Hepatocyte (in vitro differentiated cells): ENCODE results near the gene JAK1. TPM values are rescaled to one million over a fixed set of nuclear protein-coding genes. Genes with fewer than 3 reads are reported as not detected.

Experiments used
- DNase-seq: peaks from one replicate; pipeline ENCODE4 v3.0.0-alpha.2; 2016; ENCODE audit warnings: low spot score
- H2AFZ ChIP-seq: fragments of 200-600 bp; sonication (generic); 2 replicates; pipeline ENCODE4 v1.6.0; 2016; ENCODE audit warnings: antibody characterized with exemption, mild to moderate bottlenecking
- H3K27ac ChIP-seq: fragments of 200-600 bp; sonication (generic); 2 replicates; pipeline ENCODE4 v1.5.1; 2016; ENCODE audit warnings: mild to moderate bottlenecking
- H3K27me3 ChIP-seq: fragments of 200-600 bp; sonication (generic); 2 replicates; pipeline ENCODE4 v1.6.1; 2016
- H3K36me3 ChIP-seq: fragments of 200-600 bp; sonication (generic); replicated peaks from 2 replicates; pipeline ENCODE4 v1.5.1; 2016; ENCODE audit warnings: low read depth; ENCODE audit not compliant: insufficient read depth
- H3K4me1 ChIP-seq: fragments of 200-600 bp; sonication (generic); 2 replicates; pipeline ENCODE4 v1.5.1; 2016; ENCODE audit warnings: mild to moderate bottlenecking, moderate library complexity; ENCODE audit not compliant: insufficient read depth
- H3K4me2 ChIP-seq: fragments of 200-600 bp; sonication (generic); 2 replicates; pipeline ENCODE4 v1.6.0; 2016
- H3K4me3 ChIP-seq: fragments of 200-600 bp; sonication (generic); 2 replicates; pipeline ENCODE4 v1.5.1; 2016; ENCODE audit warnings: mild to moderate bottlenecking
- H3K79me2 ChIP-seq: fragments of 200-600 bp; sonication (generic); 2 replicates; pipeline ENCODE4 v1.6.0; 2017; ENCODE audit warnings: mild to moderate bottlenecking
- H3K9me2 ChIP-seq: fragments of 200-600 bp; sonication (generic); replicated peaks from 2 replicates; pipeline ENCODE4 v1.6.0; 2017; ENCODE audit warnings: mild to moderate bottlenecking; ENCODE audit not compliant: insufficient read depth
- H3K9me3 ChIP-seq: fragments of 200-600 bp; sonication (generic); 2 replicates; pipeline ENCODE4 v1.5.1; 2016; ENCODE audit warnings: low read depth, mild to moderate bottlenecking
- H4K20me1 ChIP-seq: fragments of 200-600 bp; sonication (generic); 2 replicates; pipeline ENCODE4 v1.6.0; 2016; ENCODE audit warnings: mild to moderate bottlenecking; ENCODE audit not compliant: insufficient read depth, poor library complexity, severe bottlenecking
- CTCF ChIP-seq: fragments of 200-600 bp; sonication (generic); IDR thresholded peaks from 2 replicates; pipeline ENCODE4 v1.5.1; 2016; ENCODE audit warnings: antibody characterized with exemption, mild to moderate bottlenecking; ENCODE audit not compliant: poor library complexity
- EZH2 ChIP-seq: fragments of 200-600 bp; sonication (generic); IDR thresholded peaks from 2 replicates; pipeline ENCODE4 v1.6.1; 2016; ENCODE audit warnings: antibody characterized with exemption, mild to moderate bottlenecking, borderline replicate concordance
- EZH2phosphoT487 ChIP-seq: fragments of 200-600 bp; sonication (generic); IDR thresholded peaks from one replicate; pipeline ENCODE4 v1.6.1; 2018; ENCODE audit warnings: antibody characterized with exemption, mild to moderate bottlenecking, low read depth, moderate library complexity; ENCODE audit not compliant: unreplicated experiment, severe bottlenecking
- WGBS: methylation state at CpG from one replicate; pipeline ENCODE4 v1.1.6; 2016; ENCODE audit warnings: low lambda C conversion rate; ENCODE audit errors: missing lambda C conversion rate; 5-methylcytosine and 5-hydroxymethylcytosine counted together
- polyA plus RNA-seq: library from polyadenylated mRNA; unstranded; fragments of >200 nt; fragmentation: Nextera tagmentation; extraction: Ambion mirVana; gene quantifications from 2 replicates; pipeline ENCODE4 v1.2.1, GENCODE V29; 2016
- total RNA-seq: library from RNA; depleted of rRNA; stranded (reverse); fragments of >200 nt; gene quantifications from 2 replicates; pipeline ENCODE4 v1.2.3, GENCODE V29; 2014

Gene JAK1
- total and polyA plus RNA-seq, 2 experiments from 2014 or later, result 60.2 to 102 TPM

GRCh38 chr1:64850846-64851245 lies 115.5 kb downstream of the JAK1 start:
- no peak overlapping the region for H3K4me3 ChIP-seq
- no peaks in the 10 kb centered on the region for H3K9me3 ChIP-seq
- H3K27ac ChIP-seq, result no peak overlapping the region
- no peak for DNase-seq
- H3K79me2 ChIP-seq, result no peaks in the 10 kb centered on the region
- H2AFZ ChIP-seq, result no peak overlapping the region
- TF ChIP-seq EZH2phosphoT487, result no peak
- no peak for TF ChIP-seq CTCF
- no peak for TF ChIP-seq EZH2
- H3K36me3 ChIP-seq, result no peaks in the 10 kb centered on the region
- no peaks in the 10 kb centered on the region for H3K4me1 ChIP-seq
- H3K4me2 ChIP-seq, result no peak overlapping the region
- H3K9me2 ChIP-seq, result no peaks in the 10 kb centered on the region
- WGBS, result 97% methylated on average over 10 of the region's 10 CpGs
- no peaks in the 10 kb centered on the region for H4K20me1 ChIP-seq
- no peaks in the 10 kb centered on the region for H3K27me3 ChIP-seq

DNA sequence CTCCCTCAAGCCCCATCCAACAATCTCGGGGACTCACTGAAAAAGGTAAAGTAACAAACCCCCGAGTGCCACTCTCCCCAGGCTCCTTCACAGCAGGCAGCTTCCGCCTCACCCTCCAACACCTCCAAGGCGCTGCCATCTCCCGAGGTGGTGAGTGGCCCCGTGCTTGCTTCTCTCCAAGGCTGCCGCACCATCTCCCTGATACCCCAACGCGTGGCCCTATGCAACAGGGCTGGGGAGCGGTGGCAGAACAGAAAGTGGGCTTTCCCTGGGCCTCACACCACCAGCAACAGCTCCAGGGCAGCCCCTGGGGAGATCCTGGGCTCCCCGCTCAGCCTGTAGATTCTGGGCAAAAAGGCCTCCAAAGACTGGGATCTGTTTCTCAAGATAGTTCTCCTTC lies 116.4 kb downstream of the JAK1 start:
- Histone ChIP-seq H3K27me3 (no peaks in the 10 kb centered on the region), H3K9me3 (no peaks in the 10 kb centered on the region), H3K27ac (no peak overlapping the region), H4K20me1 (no peaks in the 10 kb centered on the region), H3K79me2 (no peaks in the 10 kb centered on the region), H3K36me3 (no peaks in the 10 kb centered on the region), H3K4me3 (no peak overlapping the region), H3K4me1 (no peaks in the 10 kb centered on the region), H3K9me2 (no peaks in the 10 kb centered on the region), H2AFZ (no peak overlapping the region), H3K4me2 (no peak overlapping the region)
- WGBS, result 98% methylated on average over 11 of the region's 11 CpGs
- DNase-seq, result no peak
- TF ChIP-seq EZH2phosphoT487, result no peak
- TF ChIP-seq CTCF, result no peak
- TF ChIP-seq EZH2, result no peak

- no peak overlapping the region for H2AFZ ChIP-seq
- no peaks in the 10 kb centered on the region for H4K20me1 ChIP-seq
- no peak for TF ChIP-seq EZH2phosphoT487
- H3K4me2 ChIP-seq, result no peak overlapping the region
- H3K27ac ChIP-seq, result no peak overlapping the region
- 85% methylated on average over 4 of the region's 4 CpGs for WGBS
- no peaks in the 10 kb centered on the region for H3K4me1 ChIP-seq
- H3K4me3 ChIP-seq, result no peak overlapping the region
- H3K79me2 ChIP-seq, result no peaks in the 10 kb centered on the region
- H3K27me3 ChIP-seq, result no peaks in the 10 kb centered on the region
- no peaks in the 10 kb centered on the region for H3K9me2 ChIP-seq
- no peak for DNase-seq
- H3K9me3 ChIP-seq, result no peaks in the 10 kb centered on the region
- no peaks in the 10 kb centered on the region for H3K36me3 ChIP-seq
These were observed 117.5 kb downstream of the JAK1 start for GRCh38 chr1:64848803-64849202.

GRCh38 chr1:64848136-64848535 lies 118.2 kb downstream of the JAK1 start:
- H3K9me2 ChIP-seq, result no peaks in the 10 kb centered on the region
- TF ChIP-seq CTCF (no peak), EZH2phosphoT487 (no peak), EZH2 (no peak)
- no peak overlapping the region for H3K27ac ChIP-seq
- H3K4me1 ChIP-seq, result no peaks in the 10 kb centered on the region
- DNase-seq, result no peak
- no peaks in the 10 kb centered on the region for H3K27me3 ChIP-seq
- 95% methylated on average over 3 of the region's 3 CpGs for WGBS
- H2AFZ ChIP-seq, result no peak overlapping the region
- H3K9me3 ChIP-seq, result no peaks in the 10 kb centered on the region
- H4K20me1 ChIP-seq, result no peaks in the 10 kb centered on the region
- H3K4me2 ChIP-seq, result no peak overlapping the region
- H3K36me3 ChIP-seq, result no peaks in the 10 kb centered on the region
- no peak overlapping the region for H3K4me3 ChIP-seq
- H3K79me2 ChIP-seq, result no peaks in the 10 kb centered on the region
